GM12878 (cell line): Measurements from ENCODE around the gene SOCS1. TPM values are rescaled to one million over a fixed set of nuclear protein-coding genes. Genes with fewer than 3 reads are reported as not detected.

Source experiments
- ATF7 ChIP-seq: fragments of 450-650 bp; IDR thresholded peaks from 2 replicates; pipeline ENCODE4 v1.6.1; 2016; ENCODE audit warnings: low read depth, mild to moderate bottlenecking
- CREM ChIP-seq: IDR thresholded peaks from 2 replicates; pipeline ENCODE4 v1.6.1; 2014; ENCODE audit warnings: antibody characterized with exemption, low read depth
- EP300 ChIP-seq, 2 experiments: fragments of 150-350 bp in 1 of 2; IDR thresholded peaks; 2 replicates each; pipeline ENCODE4 v1.6.1; 2011 to 2012; ENCODE audit warnings: low read depth in 2 of 2, low read length in 2 of 2, borderline replicate concordance in 1 of 2, improper control_type of control experiment in 1 of 2, inconsistent platforms in 1 of 2; ENCODE audit not compliant: control insufficient read depth in 1 of 2
- ETV6 ChIP-seq, 2 experiments: fragments of 450-650 bp in 1 of 2; IDR thresholded peaks in 1 of 2; conservative IDR thresholded peaks in 1 of 2; 2 replicates each; pipeline ENCODE4 v1.6.1; 2014; ENCODE audit warnings: antibody characterized with exemption in 1 of 2, borderline replicate concordance in 1 of 2, low read depth in 1 of 2, mild to moderate bottlenecking in 1 of 2, moderate library complexity in 1 of 2
- GATAD2B ChIP-seq: fragments of 450-650 bp; conservative IDR thresholded peaks from 2 replicates; pipeline ENCODE4 v1.6.1; 2017; ENCODE audit warnings: low read depth, mild to moderate bottlenecking, moderate library complexity
- HDAC6 ChIP-seq: fragments of 200-600 bp; sonication (generic); IDR thresholded peaks from one replicate; pipeline ENCODE4 v1.8.0; 2017; ENCODE audit warnings: antibody characterized with exemption; ENCODE audit not compliant: unreplicated experiment
- IRF3 ChIP-seq: fragments of 450-650 bp; IDR thresholded peaks from 2 replicates; pipeline ENCODE4 v1.6.1; 2014; ENCODE audit warnings: mild to moderate bottlenecking
- MXI1 ChIP-seq: fragments of 150-350 bp; IDR thresholded peaks from 2 replicates; pipeline ENCODE4 v1.6.1; 2011; ENCODE audit warnings: low read depth, mild to moderate bottlenecking, inconsistent platforms, low read length, improper control_type of control experiment
- MYC ChIP-seq: IDR thresholded peaks from 2 replicates; pipeline ENCODE4 v1.6.1; 2011; ENCODE audit warnings: mild to moderate bottlenecking, low read length, moderate library complexity, inconsistent platforms; ENCODE audit not compliant: insufficient read depth, insufficient replicate concordance, insufficient read length, severe bottlenecking
- NBN ChIP-seq: fragments of 450-650 bp; IDR thresholded peaks from 2 replicates; pipeline ENCODE4 v1.6.1; 2016
- NR2C1 ChIP-seq: fragments of 450-650 bp; IDR thresholded peaks from 2 replicates; pipeline ENCODE4 v1.6.1; 2017; ENCODE audit warnings: antibody characterized with exemption, mild to moderate bottlenecking, moderate library complexity
- POU2F2 ChIP-seq: IDR thresholded peaks from 3 replicates; pipeline ENCODE4 v1.6.1; 2011; ENCODE audit warnings: low read depth, mild to moderate bottlenecking, low read length, borderline replicate concordance
- RUNX3 ChIP-seq: IDR thresholded peaks from 2 replicates; pipeline ENCODE4 v1.6.1; 2012; ENCODE audit warnings: low read length, inconsistent platforms
- SP1 ChIP-seq: IDR thresholded peaks from one replicate; pipeline ENCODE4 v1.6.1; 2011; ENCODE audit warnings: low read depth, low read length
- TCF12 ChIP-seq: IDR thresholded peaks from 2 replicates; pipeline ENCODE4 v1.6.1; 2011; ENCODE audit warnings: low read depth, mild to moderate bottlenecking, low read length
- TCF3 ChIP-seq: IDR thresholded peaks from 2 replicates; pipeline ENCODE4 v1.6.1; 2012; ENCODE audit warnings: low read depth, mild to moderate bottlenecking, low read length, borderline replicate concordance; ENCODE audit not compliant: insufficient read depth
- polyA plus RNA-seq, 11 experiments: library from polyadenylated mRNA; depleted of rRNA in 4 of 11; unstranded in 6 of 11; stranded (reverse) in 5 of 11; fragments of >200 nt; fragmentation: Nextera tagmentation in 4 of 11; fragmentation: Illumina TruSeq in 1 of 11; extraction: Ambion mirVana in 4 of 11; extraction: Trizol in 1 of 11; gene quantifications; 1 replicate in 1 of 11; 2 replicates in 10 of 11; pipeline versions ENCODE4 v1.2.1 to v1.2.3, GENCODE V29; 2011 to 2016; ENCODE audit warnings: inconsistent platforms in 2 of 11, missing spikeins in 2 of 11, low read depth in 1 of 11
- total RNA-seq, 4 experiments: library from RNA; depleted of rRNA in 3 of 4; stranded (reverse); fragments of >200 nt in 3 of 4; fragmentation: Illumina TruSeq in 1 of 4; extraction: Trizol in 1 of 4; gene quantifications; 2 replicates each; pipeline versions ENCODE4 v1.2.1 to v1.2.3, GENCODE V29; 2013 to 2021
- TF ChIP-seq, protein P1 (sequence below): IDR thresholded peaks from 2 replicates; pipeline ENCODE4 v1.6.1; 2012; ENCODE audit warnings: improper control_type of control experiment, low read depth, low read length; ENCODE audit not compliant: insufficient replicate concordance
- TF ChIP-seq, protein P2 (sequence below): fragments of 450-650 bp; IDR thresholded peaks from 2 replicates; pipeline ENCODE4 v1.6.1; 2016; ENCODE audit warnings: mild to moderate bottlenecking

SOCS1 gene
- total and polyA plus RNA-seq, 10 of the 15 experiments (the other 5 are each of a cell fraction or from before 2014, with no cell fraction given): 0.42 to 39.8 (median 11.2) TPM

- TF ChIP-seq, protein P1, sequence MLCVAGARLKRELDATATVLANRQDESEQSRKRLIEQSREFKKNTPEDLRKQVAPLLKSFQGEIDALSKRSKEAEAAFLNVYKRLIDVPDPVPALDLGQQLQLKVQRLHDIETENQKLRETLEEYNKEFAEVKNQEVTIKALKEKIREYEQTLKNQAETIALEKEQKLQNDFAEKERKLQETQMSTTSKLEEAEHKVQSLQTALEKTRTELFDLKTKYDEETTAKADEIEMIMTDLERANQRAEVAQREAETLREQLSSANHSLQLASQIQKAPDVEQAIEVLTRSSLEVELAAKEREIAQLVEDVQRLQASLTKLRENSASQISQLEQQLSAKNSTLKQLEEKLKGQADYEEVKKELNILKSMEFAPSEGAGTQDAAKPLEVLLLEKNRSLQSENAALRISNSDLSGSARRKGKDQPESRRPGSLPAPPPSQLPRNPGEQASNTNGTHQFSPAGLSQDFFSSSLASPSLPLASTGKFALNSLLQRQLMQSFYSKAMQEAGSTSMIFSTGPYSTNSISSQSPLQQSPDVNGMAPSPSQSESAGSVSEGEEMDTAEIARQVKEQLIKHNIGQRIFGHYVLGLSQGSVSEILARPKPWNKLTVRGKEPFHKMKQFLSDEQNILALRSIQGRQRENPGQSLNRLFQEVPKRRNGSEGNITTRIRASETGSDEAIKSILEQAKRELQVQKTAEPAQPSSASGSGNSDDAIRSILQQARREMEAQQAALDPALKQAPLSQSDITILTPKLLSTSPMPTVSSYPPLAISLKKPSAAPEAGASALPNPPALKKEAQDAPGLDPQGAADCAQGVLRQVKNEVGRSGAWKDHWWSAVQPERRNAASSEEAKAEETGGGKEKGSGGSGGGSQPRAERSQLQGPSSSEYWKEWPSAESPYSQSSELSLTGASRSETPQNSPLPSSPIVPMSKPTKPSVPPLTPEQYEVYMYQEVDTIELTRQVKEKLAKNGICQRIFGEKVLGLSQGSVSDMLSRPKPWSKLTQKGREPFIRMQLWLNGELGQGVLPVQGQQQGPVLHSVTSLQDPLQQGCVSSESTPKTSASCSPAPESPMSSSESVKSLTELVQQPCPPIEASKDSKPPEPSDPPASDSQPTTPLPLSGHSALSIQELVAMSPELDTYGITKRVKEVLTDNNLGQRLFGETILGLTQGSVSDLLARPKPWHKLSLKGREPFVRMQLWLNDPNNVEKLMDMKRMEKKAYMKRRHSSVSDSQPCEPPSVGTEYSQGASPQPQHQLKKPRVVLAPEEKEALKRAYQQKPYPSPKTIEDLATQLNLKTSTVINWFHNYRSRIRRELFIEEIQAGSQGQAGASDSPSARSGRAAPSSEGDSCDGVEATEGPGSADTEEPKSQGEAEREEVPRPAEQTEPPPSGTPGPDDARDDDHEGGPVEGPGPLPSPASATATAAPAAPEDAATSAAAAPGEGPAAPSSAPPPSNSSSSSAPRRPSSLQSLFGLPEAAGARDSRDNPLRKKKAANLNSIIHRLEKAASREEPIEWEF: peak; percentile 9
- TF ChIP-seq IRF3 (no peak), SP1 (peak; percentile 9), GATAD2B (peak; percentile 51; the same call in 1 of the 2 replicates), ATF7 (0 out of 2 replicates have a peak, but pooled peaks have one; percentile 32), MXI1 (no peak), ETV6 (conservative IDR thresholded peaks at IDR 0.05 in 1 of 2, IDR thresholded peaks at IDR 0.05 in 1 of 2; ENCODE audit: borderline replicate concordance in 1 of 2, low read depth in 1 of 2) (peak in 1 of 2 experiments; percentile 80; a peak in 2 of 4 replicates), TCF12 (0 out of 2 replicates have a peak, but pooled peaks have one; percentile 23), CREM (0 out of 2 replicates have a peak, but pooled peaks have one; percentile 7), TCF3 (0 out of 2 replicates have a peak, but pooled peaks have one; percentile 53), HDAC6 (no peak), MYC (no peak), NBN (no peak), NR2C1 (peak; percentile 47; the same call in 1 of the 2 replicates), POU2F2 (peak; percentile 98; the same call in 2 of the 3 replicates), RUNX3 (no peak), EP300 (IDR thresholded peaks at IDR 0.05; ENCODE audit: borderline replicate concordance in 1 of 2, control insufficient read depth in 1 of 2, low read depth in 2 of 2, low read length in 2 of 2) (peak in 1 of 2 experiments; percentile 8; a peak in 1 of 4 replicates)
- TF ChIP-seq, protein P2, sequence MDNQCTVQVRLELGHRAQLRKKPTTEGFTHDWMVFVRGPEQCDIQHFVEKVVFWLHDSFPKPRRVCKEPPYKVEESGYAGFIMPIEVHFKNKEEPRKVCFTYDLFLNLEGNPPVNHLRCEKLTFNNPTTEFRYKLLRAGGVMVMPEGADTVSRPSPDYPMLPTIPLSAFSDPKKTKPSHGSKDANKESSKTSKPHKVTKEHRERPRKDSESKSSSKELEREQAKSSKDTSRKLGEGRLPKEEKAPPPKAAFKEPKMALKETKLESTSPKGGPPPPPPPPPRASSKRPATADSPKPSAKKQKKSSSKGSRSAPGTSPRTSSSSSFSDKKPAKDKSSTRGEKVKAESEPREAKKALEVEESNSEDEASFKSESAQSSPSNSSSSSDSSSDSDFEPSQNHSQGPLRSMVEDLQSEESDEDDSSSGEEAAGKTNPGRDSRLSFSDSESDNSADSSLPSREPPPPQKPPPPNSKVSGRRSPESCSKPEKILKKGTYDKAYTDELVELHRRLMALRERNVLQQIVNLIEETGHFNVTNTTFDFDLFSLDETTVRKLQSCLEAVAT: no peak
These were observed 50.0 kb downstream of the SOCS1 start (continued) for GRCh38 chr16:11205754-11206581.
